Loucy (cell line): Measurements from ENCODE around the gene AFTPH.

Experiments
- H2AFZ ChIP-seq: fragments of 200-600 bp; sonication (generic); 2 replicates; pipeline ENCODE4 v1.6.0; 2016; ENCODE audit warnings: antibody characterized with exemption, mild to moderate bottlenecking, low read length, moderate library complexity
- H3F3A ChIP-seq: fragments of 200-600 bp; 2 replicates; pipeline ENCODE4 v1.6.0; 2016; ENCODE audit warnings: antibody characterized with exemption, low read depth, mild to moderate bottlenecking
- H3K27me3 ChIP-seq: fragments of 200-600 bp; sonication (generic); 2 replicates; pipeline ENCODE4 v1.6.1; 2014; ENCODE audit warnings: low read length, mild to moderate bottlenecking; ENCODE audit not compliant: insufficient read depth, poor library complexity, severe bottlenecking
- H3K36me3 ChIP-seq: fragments of 200-600 bp; sonication (generic); 2 replicates; pipeline ENCODE4 v1.6.1; 2016; ENCODE audit warnings: low read length; ENCODE audit not compliant: insufficient read depth
- H3K4me1 ChIP-seq: fragments of 200-600 bp; sonication (generic); 2 replicates; pipeline ENCODE4 v1.5.1; 2014; ENCODE audit warnings: low read length, mild to moderate bottlenecking; ENCODE audit not compliant: insufficient read depth, poor library complexity, severe bottlenecking
- H3K4me2 ChIP-seq: fragments of 200-600 bp; sonication (generic); 2 replicates; pipeline ENCODE4 v1.6.0; 2014; ENCODE audit warnings: antibody characterized with exemption, low read length, low read depth, mild to moderate bottlenecking; ENCODE audit not compliant: poor library complexity, severe bottlenecking
- H3K4me3 ChIP-seq: fragments of 200-600 bp; sonication (generic); 2 replicates; pipeline ENCODE4 v1.5.1; 2014; ENCODE audit warnings: low read length, mild to moderate bottlenecking, mixed read lengths; ENCODE audit not compliant: poor library complexity, severe bottlenecking
- H3K79me2 ChIP-seq: fragments of 200-600 bp; sonication (generic); 2 replicates; pipeline ENCODE4 v1.6.1; 2014; ENCODE audit warnings: low read length; ENCODE audit not compliant: insufficient read depth
- H3K9ac ChIP-seq: fragments of 200-600 bp; sonication (generic); 2 replicates; pipeline ENCODE4 v1.6.0; 2014; ENCODE audit warnings: mild to moderate bottlenecking, low read depth, low read length, moderate library complexity; ENCODE audit not compliant: poor library complexity, severe bottlenecking
- H3K9me2 ChIP-seq: fragments of 200-600 bp; sonication (generic); replicated peaks from 2 replicates; pipeline ENCODE4 v1.6.1; 2016; ENCODE audit warnings: low read depth, low read length, mixed read lengths
- H3K9me3 ChIP-seq: fragments of 200-600 bp; sonication (generic); 2 replicates; pipeline ENCODE4 v1.6.1; 2014; ENCODE audit warnings: mild to moderate bottlenecking, antibody characterized with exemption, low read length, low read depth; ENCODE audit not compliant: insufficient read depth
- H4K20me1 ChIP-seq: fragments of 200-600 bp; sonication (generic); 2 replicates; pipeline ENCODE4 v1.6.0; 2014; ENCODE audit warnings: antibody characterized with exemption, low read length, mild to moderate bottlenecking; ENCODE audit not compliant: insufficient read depth, poor library complexity, severe bottlenecking
- CTCF ChIP-seq: fragments of 200-600 bp; sonication (generic); conservative IDR thresholded peaks from 2 replicates; pipeline ENCODE4 v1.5.1; 2014; ENCODE audit warnings: mild to moderate bottlenecking, antibody characterized with exemption, low read length
- EZH2phosphoT487 ChIP-seq: fragments of 200-600 bp; IDR thresholded peaks from 2 replicates; pipeline ENCODE4 v1.6.1; 2018; ENCODE audit warnings: antibody characterized with exemption, mild to moderate bottlenecking, moderate library complexity, borderline replicate concordance

AFTPH gene

GRCh38 chr2:64502860-64503259 is 21.3 kb upstream of the AFTPH start:
- no peaks in the 10 kb centered on the region for H4K20me1 ChIP-seq
- no peaks in the 10 kb centered on the region for H3F3A ChIP-seq
- no peak overlapping the region for H2AFZ ChIP-seq
- peaks cover 23% of the 10 kb centered on the region for H3K27me3 ChIP-seq
- TF ChIP-seq EZH2phosphoT487 (no peak), CTCF (no peak)
- no peaks in the 10 kb centered on the region for H3K4me1 ChIP-seq
- no peaks in the 10 kb centered on the region for H3K9me2 ChIP-seq
- no peak overlapping the region for H3K4me2 ChIP-seq
- H3K9me3 ChIP-seq = no peaks in the 10 kb centered on the region
- no peak overlapping the region for H3K9ac ChIP-seq
- H3K4me3 ChIP-seq = no peak overlapping the region
- no peaks in the 10 kb centered on the region for H3K79me2 ChIP-seq
- H3K36me3 ChIP-seq = no peaks in the 10 kb centered on the region

GRCh38 chr2:64504774-64505720 is 19.1 kb upstream of the AFTPH start:
- Histone ChIP-seq H3K27me3 (peaks cover 1% of the 10 kb centered on the region), H4K20me1 (no peaks in the 10 kb centered on the region), H3K36me3 (no peaks in the 10 kb centered on the region), H3K79me2 (no peaks in the 10 kb centered on the region), H3K9me2 (no peaks in the 10 kb centered on the region), H3K9me3 (no peaks in the 10 kb centered on the region), H3K4me3 (no peak overlapping the region), H3K9ac (no peak overlapping the region), H3K4me2 (no peak overlapping the region), H3F3A (no peaks in the 10 kb centered on the region), H2AFZ (no peak overlapping the region), H3K4me1 (no peaks in the 10 kb centered on the region)
- TF ChIP-seq CTCF (no peak), EZH2phosphoT487 (no peak)

GRCh38 chr2:64506686-64507085 is 17.4 kb upstream of the AFTPH start:
- no peaks in the 10 kb centered on the region for H4K20me1 ChIP-seq
- H3K4me3 ChIP-seq = no peak overlapping the region
- no peaks in the 10 kb centered on the region for H3K36me3 ChIP-seq
- H3K9me2 ChIP-seq = no peaks in the 10 kb centered on the region
- TF ChIP-seq EZH2phosphoT487 = no peak
- no peak for TF ChIP-seq CTCF
- H2AFZ ChIP-seq = no peak overlapping the region
- H3K79me2 ChIP-seq = no peaks in the 10 kb centered on the region
- H3F3A ChIP-seq = no peaks in the 10 kb centered on the region
- no peak overlapping the region for H3K4me2 ChIP-seq
- H3K9me3 ChIP-seq = no peaks in the 10 kb centered on the region
- H3K4me1 ChIP-seq = no peaks in the 10 kb centered on the region
- H3K27me3 ChIP-seq = no peaks in the 10 kb centered on the region
- H3K9ac ChIP-seq = no peak overlapping the region
